Measurements from ENCODE around the gene CD8B. TPM values are rescaled to one million over a fixed set of nuclear protein-coding genes. Genes with fewer than 3 reads are reported as not detected.

The CD8B gene
- total RNA-seq, 1 experiment from 2014 or later = 0.24 TPM

DNA sequence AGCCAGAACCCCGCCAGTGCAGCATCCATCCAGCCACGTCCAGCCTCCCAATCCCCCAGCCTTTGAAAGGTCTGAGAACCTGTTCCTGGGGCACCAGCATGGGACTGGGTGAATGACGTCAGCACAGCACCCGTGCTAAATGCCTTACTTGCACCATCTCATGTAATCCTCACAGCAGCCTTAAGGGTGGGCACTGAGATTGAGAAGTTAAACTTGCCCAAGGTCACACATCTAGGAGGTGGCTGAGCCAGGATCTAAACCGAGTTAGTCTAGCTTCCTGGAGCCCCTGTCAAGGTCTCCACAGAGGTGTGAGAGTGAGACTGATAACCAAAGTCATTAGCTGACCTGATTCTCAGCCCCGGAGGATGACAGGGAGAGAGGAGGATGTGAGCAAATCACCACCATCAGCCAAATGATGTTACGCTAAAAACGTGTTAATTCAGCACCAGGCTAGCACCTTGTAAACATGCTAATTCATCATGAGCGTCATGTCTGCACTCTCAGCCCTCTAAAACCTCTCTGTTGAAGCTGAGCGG, 75.6 kb downstream of the CD8B start:
- H3K9ac ChIP-seq (ENCODE audit: extremely low read depth, insufficient read length, low read length) = no peak overlapping the region
- no peak overlapping the region for H3T11ph ChIP-seq (ENCODE audit: low read length)
- Mint-ChIP-seq H3K4me3 (no peak overlapping the region), H3K4me1 (peaks cover 2 to 14% of the 10 kb centered on the region in 2 experiments), H3K9me3 (peaks cover 3 to 4% of the 10 kb centered on the region in 2 experiments; a peak in 2 of 5 replicates), H3K36me3 (ENCODE audit: insufficient read depth in 1 of 3, low read depth in 3 of 3) (no peaks in the 10 kb centered on the region), H3K27ac (no peak overlapping the region; a peak in 1 of 7 replicates), H3K27me3 (ENCODE audit: low read depth) (peaks cover 66% of the 10 kb centered on the region)
- H2BK120ac ChIP-seq (ENCODE audit: low read depth, low read length, poor library complexity, severe bottlenecking) = no peak overlapping the region
- H3K4ac ChIP-seq (ENCODE audit: low read depth, low read length) = no peak overlapping the region
- H2BK5ac ChIP-seq (ENCODE audit: insufficient read length, low read length) = no peak overlapping the region
- no peaks in the 10 kb centered on the region for H3K79me2 ChIP-seq (ENCODE audit: insufficient read depth, low read length)
- H3K9me3 ChIP-seq (ENCODE audit: control insufficient read depth, low read depth, low read length) = no peaks in the 10 kb centered on the region
- H4K91ac ChIP-seq (ENCODE audit: insufficient read length, low read depth, low read length) = no peak overlapping the region
- H3K4me1 ChIP-seq (ENCODE audit: insufficient read depth, low read length) = no peaks in the 10 kb centered on the region
- no peak overlapping the region for H2BK20ac ChIP-seq (ENCODE audit: low read depth, low read length, poor library complexity, severe bottlenecking)
- H3K27ac ChIP-seq (ENCODE audit: insufficient read length, low read depth, low read length) = no peak overlapping the region
- no peak overlapping the region for H3K56ac ChIP-seq (ENCODE audit: insufficient read length, low read depth, low read length)
- H3K18ac ChIP-seq (ENCODE audit: insufficient read length, low read depth, low read length) = no peak overlapping the region
- no peaks in the 10 kb centered on the region for H3K79me1 ChIP-seq (ENCODE audit: insufficient read depth, low read depth, low read length, poor library complexity, severe bottlenecking)
- no peaks in the 10 kb centered on the region for H4K20me1 ChIP-seq (ENCODE audit: control insufficient read depth, insufficient read depth, insufficient read length)
- no peak overlapping the region for H4K8ac ChIP-seq (replicated peaks; ENCODE audit: insufficient read length, low read depth, low read length)
- no peak overlapping the region for H2BK15ac ChIP-seq (ENCODE audit: low read depth, low read length)
- no CpG with 5 or more reads among the region's 10 CpGs for WGBS (ENCODE audit: extremely low coverage, insufficient read length, low lambda C conversion rate)
- no peak overlapping the region for H3K23ac ChIP-seq (ENCODE audit: insufficient read length, low read depth, low read length)
- H3K27me3 ChIP-seq (ENCODE audit: insufficient read depth, low read length) = peaks cover 32% of the 10 kb centered on the region; the same call in 1 of the 2 replicates
- no peak overlapping the region for H2AK5ac ChIP-seq (ENCODE audit: insufficient read length, low read length)
- no peak overlapping the region for H3K14ac ChIP-seq (ENCODE audit: insufficient read depth, low read length)
- H3K23me2 ChIP-seq (ENCODE audit: insufficient read length, low read depth, low read length, poor library complexity, severe bottlenecking) = peaks cover 5% of the 10 kb centered on the region
- TF ChIP-seq, protein P1, sequence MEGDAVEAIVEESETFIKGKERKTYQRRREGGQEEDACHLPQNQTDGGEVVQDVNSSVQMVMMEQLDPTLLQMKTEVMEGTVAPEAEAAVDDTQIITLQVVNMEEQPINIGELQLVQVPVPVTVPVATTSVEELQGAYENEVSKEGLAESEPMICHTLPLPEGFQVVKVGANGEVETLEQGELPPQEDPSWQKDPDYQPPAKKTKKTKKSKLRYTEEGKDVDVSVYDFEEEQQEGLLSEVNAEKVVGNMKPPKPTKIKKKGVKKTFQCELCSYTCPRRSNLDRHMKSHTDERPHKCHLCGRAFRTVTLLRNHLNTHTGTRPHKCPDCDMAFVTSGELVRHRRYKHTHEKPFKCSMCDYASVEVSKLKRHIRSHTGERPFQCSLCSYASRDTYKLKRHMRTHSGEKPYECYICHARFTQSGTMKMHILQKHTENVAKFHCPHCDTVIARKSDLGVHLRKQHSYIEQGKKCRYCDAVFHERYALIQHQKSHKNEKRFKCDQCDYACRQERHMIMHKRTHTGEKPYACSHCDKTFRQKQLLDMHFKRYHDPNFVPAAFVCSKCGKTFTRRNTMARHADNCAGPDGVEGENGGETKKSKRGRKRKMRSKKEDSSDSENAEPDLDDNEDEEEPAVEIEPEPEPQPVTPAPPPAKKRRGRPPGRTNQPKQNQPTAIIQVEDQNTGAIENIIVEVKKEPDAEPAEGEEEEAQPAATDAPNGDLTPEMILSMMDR (conservative IDR thresholded peaks at IDR 0.05) = no peak
- no peak overlapping the region for H2BK12ac ChIP-seq (ENCODE audit: insufficient read length, low read depth, low read length)
- H3K4me2 ChIP-seq (ENCODE audit: insufficient read depth, insufficient read length, low read length) = no peak overlapping the region
- H4K5ac ChIP-seq (ENCODE audit: insufficient read length, low read depth, low read length) = no peak overlapping the region
- H2AFZ ChIP-seq (ENCODE audit: low read length) = no peak overlapping the region
- no peak for DNase-seq
